Activated CD4-positive, alpha-beta T cell treated with anti-CD3 and anti-CD28 coated beads, Interleukin-2, amount 10 ng/mL, durations not matched to agents 7 days and 5 days (primary cell): ENCODE data around the gene ZNF546. TPM values are rescaled to one million over a fixed set of nuclear protein-coding genes. Genes with fewer than 3 reads are reported as not detected.

Experiments
- CTCF ChIA-PET: fragments of 350-600 bp; sonication (Branson Sonifier 250); formaldehyde crosslinking; loops from one replicate; lab custom pipeline; 2021; ENCODE audit warnings: antibody characterized with exemption; lab: Charles Lee
- POLR2A ChIA-PET: fragments of 350-600 bp; sonication (Branson Sonifier 250); formaldehyde crosslinking; loops from one replicate; lab custom pipeline; 2021; ENCODE audit warnings: antibody characterized with exemption; lab: Charles Lee
- DNase-seq: peaks from one replicate; pipeline ENCODE4 v3.0.0-alpha.2; 2020
- H3K27ac Mint-ChIP-seq: one replicate; pipeline ENCODE4 v1.8.0; 2021; ENCODE audit warnings: mild to moderate bottlenecking, moderate library complexity, mixed read lengths
- H3K27me3 Mint-ChIP-seq: one replicate; pipeline ENCODE4 v1.8.0; 2021; ENCODE audit warnings: mixed read lengths
- H3K36me3 Mint-ChIP-seq: one replicate; pipeline ENCODE4 v1.8.0; 2021; ENCODE audit warnings: low read depth, mixed read lengths
- H3K4me1 Mint-ChIP-seq: one replicate; pipeline ENCODE4 v1.8.0; 2021; ENCODE audit warnings: mixed read lengths
- H3K4me3 Mint-ChIP-seq: one replicate; pipeline ENCODE4 v1.8.0; 2021; ENCODE audit warnings: mild to moderate bottlenecking, moderate library complexity, mixed read lengths
- H3K9me3 Mint-ChIP-seq: one replicate; pipeline ENCODE4 v1.8.0; 2021; ENCODE audit warnings: mixed read lengths
- total RNA-seq, 2 experiments: library from RNA; stranded (reverse); gene quantifications; one replicate each; pipeline ENCODE4 v1.2.3, GENCODE V29; 2021

The ZNF546 gene
- total RNA-seq, 2 experiments from 2014 or later = 6.1 to 8.9 TPM

- Mint-ChIP-seq H3K4me3 (no peak overlapping the region), H3K9me3 (peaks cover 23% of the 10 kb centered on the region), H3K27me3 (no peaks in the 10 kb centered on the region), H3K4me1 (peaks cover 44% of the 10 kb centered on the region), H3K27ac (no peak overlapping the region), H3K36me3 (peaks cover 54% of the 10 kb centered on the region)
- POLR2A ChIA-PET = no interaction called here
- CTCF ChIA-PET = no interaction called here
- no peak for DNase-seq
These were observed 3.3 kb upstream of the ZNF546 start for GRCh38 chr19:39993605-39994004.

GRCh38 chr19:39994361-39994760 is 2.5 kb upstream of the ZNF546 start:
- H3K36me3 Mint-ChIP-seq = peaks cover 54% of the 10 kb centered on the region
- H3K27me3 Mint-ChIP-seq = no peaks in the 10 kb centered on the region
- H3K4me1 Mint-ChIP-seq = peaks cover 44% of the 10 kb centered on the region
- no peak overlapping the region for H3K4me3 Mint-ChIP-seq
- ChIA-PET POLR2A (no interaction called here), CTCF (no interaction called here)
- no peak for DNase-seq
- peaks cover 23% of the 10 kb centered on the region for H3K9me3 Mint-ChIP-seq
- H3K27ac Mint-ChIP-seq = no peak overlapping the region

GRCh38 chr19:39995794-39996193 is 1.1 kb upstream of the ZNF546 start:
- ChIA-PET POLR2A (no interaction called here), CTCF (no interaction called here)
- Mint-ChIP-seq H3K9me3 (peaks cover 23% of the 10 kb centered on the region), H3K27me3 (no peaks in the 10 kb centered on the region), H3K36me3 (peaks cover 48% of the 10 kb centered on the region), H3K4me3 (peak overlapping the region; percentile 89), H3K27ac (peak overlapping the region; percentile 50), H3K4me1 (peaks cover 38% of the 10 kb centered on the region)
- no peak for DNase-seq

GRCh38 chr19:39996218-39996810 is 546 bp upstream of the ZNF546 start:
- Mint-ChIP-seq H3K36me3 (peaks cover 47% of the 10 kb centered on the region), H3K4me1 (peaks cover 33% of the 10 kb centered on the region), H3K9me3 (peaks cover 21% of the 10 kb centered on the region), H3K27me3 (no peaks in the 10 kb centered on the region), H3K4me3 (peak overlapping the region; percentile 89), H3K27ac (peak overlapping the region; percentile 97)
- peak; percentile 50 for DNase-seq
- CTCF ChIA-PET = interaction anchor here (1.8 kb wide), 1 partner anchor 26 kb away, joined by 9 read pairs; the partner anchor contains the start of gene PSMC4
- POLR2A ChIA-PET = interaction anchor here (1.8 kb wide), 1 partner anchor 26 kb away, joined by 5 read pairs; no protein-coding TSS in a partner anchor

- H3K9me3 Mint-ChIP-seq = peaks cover 16% of the 10 kb centered on the region
- peak; percentile 17 for DNase-seq
- ChIA-PET CTCF (interaction anchor here (1.8 kb wide), 1 partner anchor 27 kb away, joined by 9 read pairs; the partner anchor contains the start of gene PSMC4), POLR2A (interaction anchor here (1.8 kb wide), 1 partner anchor 27 kb away, joined by 5 read pairs; no protein-coding TSS in a partner anchor)
- H3K36me3 Mint-ChIP-seq = peaks cover 41% of the 10 kb centered on the region
- peak overlapping the region; percentile 97 for H3K27ac Mint-ChIP-seq
- no peaks in the 10 kb centered on the region for H3K27me3 Mint-ChIP-seq
- H3K4me3 Mint-ChIP-seq = peak overlapping the region; percentile 89
- peaks cover 29% of the 10 kb centered on the region for H3K4me1 Mint-ChIP-seq
These were observed 867 bp downstream of the ZNF546 start for GRCh38 chr19:39997638-39998216.

GRCh38 chr19:39998501-39998900 is 1.6 kb downstream of the ZNF546 start:
- ChIA-PET CTCF (no interaction called here), POLR2A (no interaction called here)
- Mint-ChIP-seq H3K4me3 (peak overlapping the region; percentile 89), H3K9me3 (peaks cover 12% of the 10 kb centered on the region), H3K27me3 (no peaks in the 10 kb centered on the region), H3K36me3 (peaks cover 33% of the 10 kb centered on the region), H3K27ac (peak overlapping the region; percentile 97), H3K4me1 (peaks cover 29% of the 10 kb centered on the region)
- DNase-seq = no peak

GRCh38 chr19:40005691-40006272 is 8.9 kb downstream of the ZNF546 start:
- Mint-ChIP-seq H3K27me3 (no peaks in the 10 kb centered on the region), H3K4me3 (no peak overlapping the region), H3K9me3 (peaks cover 15% of the 10 kb centered on the region), H3K27ac (no peak overlapping the region), H3K36me3 (peaks cover 44% of the 10 kb centered on the region), H3K4me1 (no peaks in the 10 kb centered on the region)
- no peak for DNase-seq
- ChIA-PET CTCF (no interaction called here), POLR2A (no interaction called here)

- H3K27ac Mint-ChIP-seq = no peak overlapping the region
- H3K36me3 Mint-ChIP-seq = peaks cover 48% of the 10 kb centered on the region
- CTCF ChIA-PET = no interaction called here
- H3K4me3 Mint-ChIP-seq = no peak overlapping the region
- peaks cover 15% of the 10 kb centered on the region for H3K9me3 Mint-ChIP-seq
- POLR2A ChIA-PET = no interaction called here
- no peak for DNase-seq
- H3K4me1 Mint-ChIP-seq = no peaks in the 10 kb centered on the region
- no peaks in the 10 kb centered on the region for H3K27me3 Mint-ChIP-seq
These were observed 9.4 kb downstream of the ZNF546 start for GRCh38 chr19:40006273-40006691.

GRCh38 chr19:40009674-40010073 is 12.8 kb downstream of the ZNF546 start:
- Mint-ChIP-seq H3K4me3 (no peak overlapping the region), H3K4me1 (no peaks in the 10 kb centered on the region), H3K9me3 (peaks cover 41% of the 10 kb centered on the region), H3K36me3 (peaks cover 82% of the 10 kb centered on the region), H3K27ac (no peak overlapping the region), H3K27me3 (no peaks in the 10 kb centered on the region)
- CTCF ChIA-PET = interaction anchor here (0.7 kb wide), 1 partner anchor 1158 kb away, joined by 3 read pairs; no protein-coding TSS in a partner anchor
- DNase-seq = no peak
- POLR2A ChIA-PET = no interaction called here

- Mint-ChIP-seq H3K9me3 (peaks cover 64% of the 10 kb centered on the region), H3K27me3 (no peaks in the 10 kb centered on the region), H3K27ac (no peak overlapping the region), H3K36me3 (peaks cover 69% of the 10 kb centered on the region), H3K4me1 (no peaks in the 10 kb centered on the region), H3K4me3 (no peak overlapping the region)
- ChIA-PET POLR2A (no interaction called here), CTCF (no interaction called here)
- no peak for DNase-seq
These were observed 17.1 kb downstream of the ZNF546 start for GRCh38 chr19:40013991-40014390.

GRCh38 chr19:40023969-40024368 is 27.1 kb downstream of the ZNF546 start:
- H3K36me3 Mint-ChIP-seq = peaks cover 10% of the 10 kb centered on the region
- CTCF ChIA-PET = no interaction called here

GRCh38 chr19:40025938-40026596 is 29.2 kb downstream of the ZNF546 start:
- H3K9me3 Mint-ChIP-seq = peaks cover 65% of the 10 kb centered on the region
- H3K36me3 Mint-ChIP-seq = peaks cover 19% of the 10 kb centered on the region
- no peak for DNase-seq
- no peak overlapping the region for H3K4me3 Mint-ChIP-seq
- H3K27ac Mint-ChIP-seq = no peak overlapping the region
- ChIA-PET CTCF (no interaction called here), POLR2A (no interaction called here)
- no peaks in the 10 kb centered on the region for H3K4me1 Mint-ChIP-seq
- no peaks in the 10 kb centered on the region for H3K27me3 Mint-ChIP-seq

More at GRCh38 chr19:40023969-40024368, 27.1 kb downstream of the ZNF546 start:
- DNase-seq = no peak
- no peak overlapping the region for H3K27ac Mint-ChIP-seq
- POLR2A ChIA-PET = no interaction called here
- H3K9me3 Mint-ChIP-seq = peaks cover 58% of the 10 kb centered on the region
- H3K27me3 Mint-ChIP-seq = no peaks in the 10 kb centered on the region
- H3K4me1 Mint-ChIP-seq = no peaks in the 10 kb centered on the region
- no peak overlapping the region for H3K4me3 Mint-ChIP-seq

GRCh38 chr19:40026597-40026970 is 29.7 kb downstream of the ZNF546 start:
- ChIA-PET POLR2A (no interaction called here), CTCF (no interaction called here)
- Mint-ChIP-seq H3K36me3 (peaks cover 20% of the 10 kb centered on the region), H3K27ac (no peak overlapping the region), H3K27me3 (no peaks in the 10 kb centered on the region), H3K4me3 (no peak overlapping the region), H3K4me1 (no peaks in the 10 kb centered on the region), H3K9me3 (peaks cover 65% of the 10 kb centered on the region)
- no peak for DNase-seq
